Mammary epithelial cell (primary cell): ENCODE measurements around the gene BCL2L2.
A peak's percentile ranks its signal among the peaks of the same experiment; 100 is the strongest.

Experiments
- CTCF ChIP-seq, 2 donors: IDR thresholded peaks in 1 of 2; conservative IDR thresholded peaks in 1 of 2; 2 replicates each; pipeline ENCODE4 v1.5.1; 2011 to 2012; ENCODE audit warnings: inconsistent platforms in 2 of 2, low read length in 2 of 2, mild to moderate bottlenecking in 2 of 2, control low read depth in 1 of 2, low read depth in 1 of 2; ENCODE audit not compliant: insufficient read depth in 1 of 2; ENCODE audit errors: extremely low read depth in 1 of 2
- EZH2 ChIP-seq: IDR thresholded peaks from 2 replicates; pipeline ENCODE4 v1.6.1; 2012; ENCODE audit warnings: low read length, inconsistent platforms, borderline replicate concordance

- TF ChIP-seq CTCF (conservative IDR thresholded peaks at IDR 0.05 in 1 of 2, IDR thresholded peaks at IDR 0.05 in 1 of 2; ENCODE audit: extremely low read depth in 1 of 2, insufficient read depth in 1 of 2, low read depth in 1 of 2, low read length in 2 of 2) (peak; percentile 83 to 91), EZH2 (no peak)
These were observed 21.5 kb downstream of the BCL2L2 start for GRCh38 chr14:23327947-23328744.
